SU-DHL-6 (cell line): Measurements from ENCODE around the gene RNASET2.

Experiments
- CTCF ChIP-seq: fragments of 200-600 bp; sonication (generic); IDR thresholded peaks from one replicate; pipeline ENCODE4 v1.5.1; 2017; ENCODE audit warnings: antibody characterized with exemption, mild to moderate bottlenecking, low read length, moderate library complexity; ENCODE audit not compliant: insufficient read depth, poor library complexity, severe bottlenecking
- EZH2phosphoT487 ChIP-seq: fragments of 200-600 bp; sonication (generic), shearing (Covaris generic); conservative IDR thresholded peaks from 2 replicates; pipeline ENCODE4 v1.6.1; 2018; ENCODE audit warnings: mild to moderate bottlenecking, antibody characterized with exemption, low read length, moderate library complexity, mixed read lengths

DNA sequence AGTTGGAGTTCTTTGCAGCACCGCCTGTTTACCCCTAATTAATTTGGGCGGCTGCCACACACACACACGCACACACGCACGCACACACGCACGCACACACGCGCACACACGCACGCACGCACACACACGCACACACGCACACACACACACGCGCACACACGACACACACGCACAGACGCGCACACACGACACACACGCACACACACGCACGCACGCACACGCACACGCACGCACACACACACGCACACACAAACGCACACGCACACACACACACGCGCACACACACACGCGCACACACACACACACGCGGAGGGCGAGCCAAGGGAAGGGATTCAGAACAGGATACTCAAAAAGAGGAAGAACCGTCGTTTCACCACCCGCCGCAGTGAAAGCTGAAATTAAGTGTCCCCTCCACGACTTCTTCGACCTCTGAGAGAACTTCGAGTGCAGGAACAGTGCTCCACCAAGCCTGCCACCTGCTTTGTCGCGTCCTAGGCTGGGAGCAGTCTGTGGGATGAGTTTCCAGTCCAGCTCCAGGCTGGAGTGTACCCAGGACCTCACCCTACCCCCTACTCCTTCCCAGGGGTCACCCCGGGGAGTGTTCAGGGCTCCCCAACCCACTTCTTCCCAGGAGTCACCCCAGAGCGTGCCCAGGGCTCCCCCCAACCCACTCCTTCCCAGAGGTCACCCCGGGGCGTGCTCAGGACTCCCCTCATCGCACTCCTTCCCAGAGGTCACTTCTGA lies 1.1 kb downstream of the RNASET2 start:
- TF ChIP-seq CTCF (no peak), EZH2phosphoT487 (no peak)
